Esophagus squamous epithelium (tissue), 4 donors: ENCODE data around the gene VILL.

Source experiments
- POLR2A ChIP-seq, 4 donors: fragments of 450-650 bp; IDR thresholded peaks; one replicate each; pipeline ENCODE4 v1.6.1; 2017; ENCODE audit warnings: antibody characterized with exemption in 4 of 4, mild to moderate bottlenecking in 4 of 4, moderate library complexity in 3 of 4
- TF ChIP-seq, protein P1 (sequence below), 6 experiments: fragments of 450-650 bp in 4 of 6; fragments of 200-600 bp in 2 of 6; sonication (generic) in 2 of 6; IDR thresholded peaks; one replicate each; pipeline ENCODE4 v1.5.1; 2016 to 2019; ENCODE audit warnings: antibody characterized with exemption in 6 of 6, mild to moderate bottlenecking in 4 of 6, moderate library complexity in 4 of 6

DNA sequence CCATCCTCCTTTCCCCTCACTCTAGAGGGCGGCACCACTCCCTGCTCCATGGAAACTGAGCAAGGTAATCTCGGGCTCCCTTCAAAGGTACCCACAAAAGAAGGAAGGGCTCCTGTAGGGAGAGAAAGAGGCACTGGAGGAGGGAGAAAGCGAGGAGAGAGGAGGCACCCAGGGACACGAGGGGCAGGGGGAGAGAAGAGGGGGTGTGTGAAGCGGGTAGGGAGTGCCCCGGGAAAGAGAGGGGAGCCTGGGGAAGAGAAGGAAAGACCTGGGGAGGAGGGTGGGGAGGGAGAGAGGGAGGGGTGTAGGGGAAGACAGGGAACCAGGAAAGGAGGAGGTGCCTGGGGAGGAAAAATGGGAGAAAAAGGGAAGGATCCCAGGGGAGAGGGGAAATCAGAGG, 523 bp downstream of the VILL start:
- TF ChIP-seq, protein P1, sequence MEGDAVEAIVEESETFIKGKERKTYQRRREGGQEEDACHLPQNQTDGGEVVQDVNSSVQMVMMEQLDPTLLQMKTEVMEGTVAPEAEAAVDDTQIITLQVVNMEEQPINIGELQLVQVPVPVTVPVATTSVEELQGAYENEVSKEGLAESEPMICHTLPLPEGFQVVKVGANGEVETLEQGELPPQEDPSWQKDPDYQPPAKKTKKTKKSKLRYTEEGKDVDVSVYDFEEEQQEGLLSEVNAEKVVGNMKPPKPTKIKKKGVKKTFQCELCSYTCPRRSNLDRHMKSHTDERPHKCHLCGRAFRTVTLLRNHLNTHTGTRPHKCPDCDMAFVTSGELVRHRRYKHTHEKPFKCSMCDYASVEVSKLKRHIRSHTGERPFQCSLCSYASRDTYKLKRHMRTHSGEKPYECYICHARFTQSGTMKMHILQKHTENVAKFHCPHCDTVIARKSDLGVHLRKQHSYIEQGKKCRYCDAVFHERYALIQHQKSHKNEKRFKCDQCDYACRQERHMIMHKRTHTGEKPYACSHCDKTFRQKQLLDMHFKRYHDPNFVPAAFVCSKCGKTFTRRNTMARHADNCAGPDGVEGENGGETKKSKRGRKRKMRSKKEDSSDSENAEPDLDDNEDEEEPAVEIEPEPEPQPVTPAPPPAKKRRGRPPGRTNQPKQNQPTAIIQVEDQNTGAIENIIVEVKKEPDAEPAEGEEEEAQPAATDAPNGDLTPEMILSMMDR (IDR thresholded peaks at IDR 0.05) = no peak
- TF ChIP-seq POLR2A (IDR thresholded peaks at IDR 0.05) = no peak
